ENCODE measurements around the gene THEMIS.

The THEMIS gene

DNA sequence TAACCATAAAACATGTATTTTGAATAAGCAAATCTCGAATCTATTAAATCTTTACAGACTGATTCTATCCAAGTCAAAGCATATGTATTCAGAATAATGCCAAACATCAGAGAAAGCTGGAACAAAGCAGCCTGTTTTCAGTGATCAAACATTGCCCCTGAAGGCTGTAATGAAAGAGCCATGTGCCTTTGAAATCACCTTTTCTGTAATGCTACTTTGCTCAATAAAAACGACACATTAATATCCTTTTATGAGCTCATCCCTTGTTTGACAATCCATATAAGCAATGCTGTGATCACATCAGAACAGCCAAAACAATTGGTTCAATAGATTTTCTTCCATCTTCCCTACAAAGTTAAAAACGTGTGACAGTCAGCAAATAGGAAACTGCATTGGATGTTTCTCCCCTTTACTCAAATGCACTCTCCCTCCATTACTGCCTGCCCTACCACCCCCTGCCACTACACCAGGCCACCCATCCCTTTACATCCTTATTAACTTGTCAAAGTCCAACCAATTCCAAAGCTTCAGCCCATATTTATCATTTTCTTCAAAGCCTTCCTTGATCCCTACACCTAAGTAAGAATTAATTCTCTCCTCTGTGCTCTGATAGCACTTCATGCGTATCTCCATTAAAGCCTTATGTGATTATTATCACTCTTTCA is 42.0 kb downstream of the THEMIS start:
- no peak for TF ChIP-seq GATA3 (IDR thresholded peaks at IDR 0.05; ENCODE audit: low read depth, low read length)
- no peak for TF ChIP-seq GATA2 (IDR thresholded peaks at IDR 0.05; ENCODE audit: low read depth, low read length)

GRCh38 chr6:127857051-127857637 is 43.7 kb downstream of the THEMIS start:
- TF ChIP-seq GATA2 (IDR thresholded peaks at IDR 0.05; ENCODE audit: low read depth, low read length) (no peak), GATA3 (IDR thresholded peaks at IDR 0.05; ENCODE audit: low read depth, low read length) (no peak)

- TF ChIP-seq GATA3 (IDR thresholded peaks at IDR 0.05; ENCODE audit: low read depth, low read length) (no peak), GATA2 (IDR thresholded peaks at IDR 0.05; ENCODE audit: low read depth, low read length) (no peak)
These were observed 45.2 kb downstream of the THEMIS start for GRCh38 chr6:127855542-127856159.

GRCh38 chr6:127854009-127854408 is 46.8 kb downstream of the THEMIS start:
- TF ChIP-seq GATA3 (IDR thresholded peaks at IDR 0.05; ENCODE audit: low read depth, low read length) (no peak), GATA2 (IDR thresholded peaks at IDR 0.05; ENCODE audit: low read depth, low read length) (no peak)

DNA sequence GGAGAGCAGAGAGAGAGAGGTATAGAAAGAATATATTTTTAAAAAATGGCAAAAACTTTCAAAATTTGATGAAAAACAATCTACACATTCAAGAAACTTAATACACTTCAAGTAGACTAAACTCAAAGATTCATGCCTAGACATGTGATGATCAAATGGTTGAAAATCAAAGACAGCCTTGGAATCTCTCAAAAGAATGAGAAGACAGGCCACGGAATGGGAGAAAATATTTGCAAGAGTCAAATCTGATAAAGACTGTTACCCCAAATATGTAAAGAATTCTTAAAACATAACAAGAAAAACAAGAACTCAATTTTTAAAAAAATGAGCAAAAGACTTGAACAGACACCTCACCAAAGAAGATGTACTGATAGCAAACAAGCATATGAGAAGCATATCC is 49.7 kb downstream of the THEMIS start:
- TF ChIP-seq GATA3 (IDR thresholded peaks at IDR 0.05; ENCODE audit: low read depth, low read length), result no peak
- no peak for TF ChIP-seq GATA2 (IDR thresholded peaks at IDR 0.05; ENCODE audit: low read depth, low read length)

DNA sequence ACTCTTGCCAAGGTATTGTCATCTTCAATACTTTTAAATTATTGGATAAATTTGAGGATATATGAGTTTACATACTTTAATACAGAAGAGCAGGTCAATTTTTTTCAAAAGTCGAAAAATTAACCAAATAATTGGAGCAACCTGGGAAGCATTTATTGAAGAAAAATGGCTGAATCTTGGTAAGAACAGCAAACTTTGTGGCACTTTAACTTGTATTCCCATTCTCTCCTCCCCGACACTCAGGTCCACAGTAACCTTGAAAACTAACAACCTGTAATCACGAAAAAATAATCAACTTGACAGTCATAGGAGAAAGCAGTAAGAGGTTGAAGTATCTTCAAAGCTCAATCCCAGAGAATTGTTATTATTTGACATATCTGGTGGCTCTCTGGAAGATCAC is 55.6 kb downstream of the THEMIS start:
- no peak for TF ChIP-seq GATA2 (IDR thresholded peaks at IDR 0.05; ENCODE audit: low read depth, low read length)
- TF ChIP-seq GATA3 (IDR thresholded peaks at IDR 0.05; ENCODE audit: low read depth, low read length), result no peak

GRCh38 chr6:127844529-127844928 is 56.3 kb downstream of the THEMIS start:
- TF ChIP-seq GATA3 (IDR thresholded peaks at IDR 0.05; ENCODE audit: low read depth, low read length) (no peak), GATA2 (IDR thresholded peaks at IDR 0.05; ENCODE audit: low read depth, low read length) (no peak)

- no peak for TF ChIP-seq GATA2 (IDR thresholded peaks at IDR 0.05; ENCODE audit: low read depth, low read length)
- TF ChIP-seq GATA3 (IDR thresholded peaks at IDR 0.05; ENCODE audit: low read depth, low read length), result no peak
These were observed 57.3 kb downstream of the THEMIS start for GRCh38 chr6:127843582-127843981.

GRCh38 chr6:127842562-127842961 is 58.3 kb downstream of the THEMIS start:
- TF ChIP-seq GATA2 (IDR thresholded peaks at IDR 0.05; ENCODE audit: low read depth, low read length) (no peak), GATA3 (IDR thresholded peaks at IDR 0.05; ENCODE audit: low read depth, low read length) (no peak)

- TF ChIP-seq GATA3 (IDR thresholded peaks at IDR 0.05; ENCODE audit: low read depth, low read length), result no peak
- no peak for TF ChIP-seq GATA2 (IDR thresholded peaks at IDR 0.05; ENCODE audit: low read depth, low read length)
These were observed 59.0 kb downstream of the THEMIS start for GRCh38 chr6:127841811-127842210.

- TF ChIP-seq GATA2 (IDR thresholded peaks at IDR 0.05; ENCODE audit: low read depth, low read length) (no peak), GATA3 (IDR thresholded peaks at IDR 0.05; ENCODE audit: low read depth, low read length) (no peak)
These were observed 66.7 kb downstream of the THEMIS start for GRCh38 chr6:127834136-127834535.

- TF ChIP-seq GATA3 (IDR thresholded peaks at IDR 0.05; ENCODE audit: low read depth, low read length), result no peak
- TF ChIP-seq GATA2 (IDR thresholded peaks at IDR 0.05; ENCODE audit: low read depth, low read length), result no peak
These were observed 67.5 kb downstream of the THEMIS start for GRCh38 chr6:127833336-127833735.

GRCh38 chr6:127832381-127832780 is 68.5 kb downstream of the THEMIS start:
- TF ChIP-seq GATA2 (IDR thresholded peaks at IDR 0.05; ENCODE audit: low read depth, low read length) (no peak), GATA3 (IDR thresholded peaks at IDR 0.05; ENCODE audit: low read depth, low read length) (no peak)

DNA sequence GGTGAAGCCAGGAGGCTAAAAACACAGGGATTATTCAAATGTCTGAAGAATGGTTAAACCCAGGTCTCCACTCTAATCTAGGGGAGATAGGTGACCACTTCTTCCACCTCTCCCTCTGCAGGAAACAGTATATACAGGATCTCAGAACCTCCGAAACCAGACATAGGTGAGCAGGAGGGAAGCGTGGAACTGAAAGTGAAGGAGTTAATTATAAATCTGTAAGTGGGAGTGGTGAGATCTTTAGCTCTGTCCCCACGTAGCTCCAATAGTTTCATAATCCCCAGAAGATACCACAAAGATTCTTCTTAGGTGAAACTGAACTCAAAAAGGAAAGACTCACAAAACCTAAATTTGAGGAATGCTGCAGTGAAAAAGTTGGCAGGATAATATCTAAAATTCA is 76.8 kb downstream of the THEMIS start:
- TF ChIP-seq GATA2 (IDR thresholded peaks at IDR 0.05; ENCODE audit: low read depth, low read length), result no peak
- no peak for TF ChIP-seq GATA3 (IDR thresholded peaks at IDR 0.05; ENCODE audit: low read depth, low read length)

GRCh38 chr6:127821431-127821830 is 79.4 kb downstream of the THEMIS start:
- TF ChIP-seq GATA2 (IDR thresholded peaks at IDR 0.05; ENCODE audit: low read depth, low read length) (no peak), GATA3 (IDR thresholded peaks at IDR 0.05; ENCODE audit: low read depth, low read length) (no peak)
